NCI-H526 treated with DMSO at 0.1 percent for 48 hours (cell line): ENCODE measurements around the gene FGG.
"Not testable (repeated sequence)": the region's sequence is repeated elsewhere in the genome, so short reads cannot be mapped to it uniquely, and the experiment has no call there.

Experiments used
- DNase-seq: peaks from one replicate; lab custom pipeline; 2025; lab: John Stamatoyannopoulos, UW

The FGG gene

DNA sequence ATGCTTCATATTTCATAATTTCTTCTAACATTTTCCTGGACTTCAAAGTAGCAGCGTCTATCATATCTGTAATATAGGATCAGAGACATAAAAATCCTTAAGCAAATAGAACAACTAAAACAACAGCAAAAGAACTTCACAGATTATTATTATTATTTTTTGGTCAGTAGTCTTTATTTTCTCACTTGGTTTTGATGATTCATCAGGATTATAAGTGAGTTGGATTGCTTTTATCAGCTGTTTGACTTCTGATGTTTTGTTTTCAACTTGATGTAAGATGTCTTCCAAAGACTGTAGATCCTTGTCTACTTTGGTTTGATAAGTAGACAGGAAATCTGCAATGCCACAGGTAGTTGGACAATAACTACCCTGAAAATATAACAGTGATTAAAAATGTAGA, 623 bp downstream of the FGG start:
- DNase-seq: no peak

DNA sequence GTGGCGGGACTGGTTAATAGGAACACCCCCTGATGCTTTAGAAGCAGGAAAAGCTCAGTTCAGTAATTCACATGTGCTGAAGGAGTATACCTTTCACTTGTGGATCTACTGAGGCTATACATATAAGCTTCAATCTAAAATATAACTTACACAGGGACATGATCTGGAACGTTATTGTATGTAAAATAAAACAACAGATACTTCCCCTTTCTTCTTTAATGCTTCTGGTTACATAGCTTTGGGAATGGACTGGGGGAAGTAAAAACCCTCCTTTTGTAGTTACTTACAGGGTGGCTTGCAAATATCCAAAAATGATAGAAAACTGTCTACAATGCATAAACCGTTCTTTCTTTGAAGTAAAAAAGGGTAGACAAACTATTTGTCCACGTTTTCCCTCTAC, 1.9 kb downstream of the FGG start:
- DNase-seq: no peak

DNA sequence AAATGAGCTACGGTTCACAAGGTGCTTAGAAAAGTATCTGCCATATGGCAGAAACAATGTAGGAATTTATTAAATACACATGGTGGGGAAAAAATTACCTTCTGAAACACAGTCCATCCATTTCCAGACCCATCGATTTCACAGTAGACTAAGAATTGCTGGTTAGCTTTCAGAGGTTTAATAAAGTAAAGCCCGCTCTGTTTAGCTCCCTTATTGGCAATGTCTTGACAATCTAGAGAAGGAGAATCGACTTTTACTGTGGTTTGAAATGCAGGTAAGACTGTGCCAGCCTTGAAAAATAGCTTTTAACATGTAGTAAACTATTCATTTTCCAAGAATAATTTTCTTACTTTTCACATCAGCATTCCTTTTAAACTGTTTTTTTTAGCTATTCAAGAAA, 2.9 kb downstream of the FGG start:
- no peak for DNase-seq

- DNase-seq: no peak
These were observed 3.8 kb downstream of the FGG start for GRCh38 chr4:154608361-154609252.

DNA sequence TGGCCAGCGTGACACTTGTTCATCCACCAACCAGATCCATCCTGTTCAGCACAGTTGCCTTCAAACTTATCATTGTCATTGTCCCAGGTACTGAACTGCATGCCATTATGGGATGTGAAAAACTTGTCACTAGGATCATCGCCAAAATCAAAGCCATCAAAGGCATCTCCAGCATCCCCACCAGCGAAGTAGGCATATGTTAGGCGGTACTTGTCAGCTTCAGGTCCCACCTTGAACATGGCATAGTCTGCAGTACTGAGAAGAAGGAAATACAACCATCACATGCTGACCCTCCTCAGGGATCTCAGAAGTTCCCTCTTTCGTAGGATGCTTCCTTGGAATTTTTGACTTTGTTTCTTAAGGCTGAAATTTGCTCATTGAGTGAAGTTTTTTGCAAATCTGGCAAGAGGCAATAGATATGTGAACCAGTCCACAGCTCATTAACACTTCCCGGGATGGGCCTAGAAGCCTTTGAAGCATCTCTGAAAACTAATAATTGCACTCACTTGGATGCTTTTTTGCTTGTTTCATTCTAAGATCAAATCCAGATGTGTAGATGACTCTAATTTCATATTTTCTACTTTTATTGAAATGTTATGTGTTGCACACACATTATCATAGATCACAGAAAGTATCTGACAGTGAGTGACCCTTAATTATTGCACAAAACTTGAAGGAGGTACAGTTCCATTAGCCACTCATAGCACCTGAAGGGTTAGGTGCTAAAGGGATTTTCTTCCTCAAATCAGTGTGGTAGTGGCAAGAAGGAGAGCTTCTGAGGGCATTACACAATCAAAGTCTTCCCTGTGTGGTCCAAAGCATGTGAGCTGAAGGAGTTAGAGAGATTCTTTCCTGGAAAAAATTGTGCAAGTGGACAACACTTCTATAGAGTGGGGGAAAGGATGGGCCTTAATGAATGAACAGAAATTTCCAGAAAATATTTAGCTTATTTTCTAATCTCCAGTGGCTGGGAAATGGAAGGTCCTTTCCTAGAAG, 5.4 kb downstream of the FGG start:
- no peak for DNase-seq

DNA sequence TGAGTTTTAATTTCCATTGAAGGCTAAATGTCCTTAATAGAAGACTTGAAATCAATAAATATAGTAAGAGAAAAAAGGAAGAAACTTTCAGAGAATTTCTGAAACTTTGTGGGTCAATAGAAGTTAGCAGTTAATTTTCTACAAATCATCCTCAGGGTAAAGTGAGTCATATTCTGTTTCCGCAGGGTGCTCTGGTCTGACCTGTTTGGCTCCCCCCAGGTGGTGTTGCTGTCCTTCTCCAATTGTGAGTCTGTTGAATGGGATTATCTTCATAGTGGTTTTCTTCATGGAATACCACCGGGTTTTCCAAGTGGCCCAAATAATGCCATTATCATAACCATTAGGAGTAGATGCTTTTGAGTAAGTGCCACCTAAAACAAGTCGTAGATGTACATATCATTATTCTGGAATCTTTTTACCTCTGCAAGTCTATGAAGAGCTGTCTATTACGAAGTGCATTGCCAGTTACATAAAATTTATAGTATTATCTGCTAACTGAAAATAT, 7.7 kb downstream of the FGG start:
- DNase-seq: no peak

- no peak for DNase-seq
These were observed 9.2 kb downstream of the FGG start for GRCh38 chr4:154603033-154603943.

- DNase-seq: no peak
These were observed 9.9 kb downstream of the FGG start for GRCh38 chr4:154602404-154603020.

DNA sequence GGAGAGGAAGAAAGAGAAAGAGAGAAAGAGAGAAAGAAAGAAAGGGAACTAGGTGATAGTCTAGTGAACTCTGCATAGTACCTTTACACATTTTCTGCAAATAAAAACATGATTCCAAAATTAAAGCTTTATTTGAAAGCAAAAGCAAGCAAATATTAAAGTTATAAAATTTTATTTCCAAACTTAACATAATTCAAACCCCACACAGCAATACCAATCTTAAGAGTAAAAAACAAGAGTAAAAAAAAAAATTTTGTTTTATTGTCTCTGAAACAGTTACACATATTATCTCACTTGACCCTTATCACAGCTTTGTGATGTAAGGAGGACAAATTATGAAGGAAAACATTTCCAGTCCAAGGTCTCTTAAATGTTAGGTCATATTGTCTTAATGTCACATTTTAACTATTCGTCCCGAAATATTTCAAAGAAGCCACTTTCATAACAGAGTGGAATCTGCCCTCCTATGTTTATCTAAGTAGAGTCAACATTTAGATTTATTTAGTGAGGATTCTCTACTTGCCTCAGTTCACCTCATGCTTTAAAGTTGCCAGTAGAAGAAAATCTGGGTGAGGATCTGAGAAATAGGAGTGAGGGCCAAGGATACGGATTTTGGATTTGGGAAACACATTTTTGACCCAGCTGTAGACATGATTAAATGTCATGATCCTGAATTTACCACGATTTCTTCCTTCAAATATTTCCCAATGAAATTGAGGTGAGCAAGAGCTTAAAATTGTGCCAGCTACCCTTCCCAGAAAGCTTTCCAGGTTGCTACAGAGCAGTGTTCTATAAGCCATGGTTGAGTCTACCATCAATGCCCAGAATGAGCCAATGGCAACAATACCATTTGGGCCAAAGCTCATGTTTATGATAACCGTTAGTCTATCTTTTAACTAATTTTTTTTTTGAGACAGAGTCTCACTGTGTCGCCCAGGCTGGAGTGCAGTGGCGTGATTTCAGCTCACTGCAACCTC, 14.4 kb downstream of the FGG start:
- DNase-seq: no peak

DNA sequence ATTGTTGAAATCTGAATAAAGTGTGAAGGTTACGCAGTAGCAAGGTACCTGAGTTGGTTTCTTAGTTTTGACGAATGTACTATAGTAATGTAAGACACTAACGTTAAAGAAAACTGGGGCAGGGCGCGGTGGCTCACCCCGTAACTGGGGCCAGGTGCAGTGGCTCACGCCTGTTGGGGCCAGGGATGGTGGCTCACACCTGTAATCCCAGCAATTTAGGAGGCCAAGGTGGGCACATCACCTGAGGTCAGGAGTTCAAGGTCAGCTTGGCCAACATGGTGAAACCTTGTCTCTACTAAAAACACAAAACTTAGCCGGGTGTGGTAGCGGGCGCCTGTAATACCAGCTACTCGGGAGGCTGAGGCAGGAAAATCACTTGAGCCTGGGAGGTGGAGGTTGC, 15.2 kb downstream of the FGG start:
- DNase-seq: not testable (repeated sequence)

GRCh38 chr4:154595807-154596206, 16.6 kb downstream of the FGG start:
- DNase-seq: no peak

DNA sequence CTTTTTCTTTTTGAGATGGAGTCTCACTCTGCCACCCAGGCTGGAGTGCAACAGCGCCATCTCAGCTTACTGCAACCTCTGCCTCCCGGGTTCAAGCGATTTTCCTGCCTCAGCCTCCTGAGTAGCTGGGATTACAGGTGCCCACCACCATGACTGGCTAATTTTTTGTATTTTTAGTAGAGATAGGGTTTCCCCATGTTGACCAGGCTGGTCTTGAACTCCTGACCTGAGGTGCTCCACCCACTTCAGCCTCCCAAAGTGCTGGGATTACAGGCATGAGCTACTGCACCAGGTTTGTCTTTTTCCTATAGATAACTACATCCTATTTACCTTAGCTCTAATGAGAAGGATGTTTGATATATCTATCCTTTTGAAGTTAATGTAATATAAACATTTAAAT, 18.1 kb downstream of the FGG start:
- not testable (repeated sequence) for DNase-seq

DNA sequence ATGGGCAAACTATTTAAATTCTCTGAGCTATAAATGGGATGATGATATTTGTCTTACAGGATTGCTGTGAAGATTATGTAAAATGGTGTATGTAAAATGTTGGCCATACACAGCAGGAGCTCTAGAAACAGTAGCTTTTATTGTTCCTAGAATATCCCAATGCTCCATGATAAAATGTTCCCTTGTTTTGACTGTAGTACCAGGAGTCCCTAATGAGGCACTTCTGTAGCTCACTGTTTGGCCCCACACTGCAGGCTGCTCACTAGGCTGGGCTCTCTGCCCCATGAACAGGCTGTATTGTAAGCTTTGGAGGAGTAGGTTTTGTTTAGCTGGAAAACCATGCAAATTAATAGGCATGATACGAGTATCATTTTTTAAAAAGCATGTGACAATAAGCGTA, 18.6 kb downstream of the FGG start:
- DNase-seq: peak; percentile 24

- no peak for DNase-seq
These were observed 20.6 kb downstream of the FGG start for GRCh38 chr4:154591890-154592289.

- DNase-seq: no peak
These were observed 22.0 kb downstream of the FGG start, which contains the start of gene FGA for GRCh38 chr4:154590329-154591006. TSS of gene FGA (minus strand) at chr4:154590742. CDS start at chr4:154590687, 55 bp downstream.

- DNase-seq: no peak
These were observed 22.9 kb downstream of the FGG start for GRCh38 chr4:154589296-154590197.

- no peak for DNase-seq
These were observed 24.3 kb downstream of the FGG start for GRCh38 chr4:154588198-154588597.
